SK-N-MC (cell line): ENCODE results near the gene PMAIP1.

Experiments
- EZH2 ChIP-seq: fragments of 200-600 bp; sonication (generic); IDR thresholded peaks from one replicate; pipeline ENCODE4 v1.6.1; 2017; ENCODE audit warnings: antibody characterized with exemption
- FOXP2 ChIP-seq: optimal IDR thresholded peaks from 2 replicates; pipeline ENCODE3; 2011; ENCODE audit warnings: mild to moderate bottlenecking, moderate library complexity; ENCODE audit not compliant: insufficient read depth; ENCODE audit errors: extremely low read length, control extremely low read depth

GRCh38 chr18:59938676-59939075 is 38.9 kb downstream of the PMAIP1 start:
- TF ChIP-seq EZH2 (no peak), FOXP2 (no peak)
